ENCODE results near the gene TBC1D5. TPM values are rescaled to one million over a fixed set of nuclear protein-coding genes. Genes with fewer than 3 reads are reported as not detected.

Gene TBC1D5
- total RNA-seq, 2 donors from 2014 or later: 68.8 to 77.7 TPM

DNA sequence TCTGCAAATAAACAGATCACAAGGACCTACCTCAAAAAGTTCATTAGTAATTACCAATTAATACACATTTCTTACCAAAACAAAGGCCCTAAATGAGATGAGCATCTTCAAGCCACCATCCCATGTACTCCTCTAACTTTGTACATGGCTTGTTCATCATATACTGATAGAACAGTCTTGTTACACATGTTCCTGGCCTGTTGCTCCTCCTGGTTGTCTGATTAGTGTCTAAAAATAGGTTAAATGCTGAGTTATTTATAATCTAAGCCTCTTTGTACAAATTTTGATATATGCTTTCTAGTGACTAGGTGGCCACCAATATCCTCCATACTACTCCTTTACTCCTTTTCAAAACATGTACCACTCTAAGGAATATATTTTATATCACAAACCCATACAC lies 25.0 kb downstream of the TBC1D5 start:
- Mint-ChIP-seq H3K36me3 (ENCODE audit: low read depth) (peaks cover 36% of the 10 kb centered on the region), H3K4me1 (no peaks in the 10 kb centered on the region), H3K27me3 (ENCODE audit: insufficient read depth) (no peaks in the 10 kb centered on the region), H3K9me3 (peaks cover 31% of the 10 kb centered on the region), H3K4me3 (no peak overlapping the region), H3K27ac (no peak overlapping the region)
- TF ChIP-seq, protein P1, sequence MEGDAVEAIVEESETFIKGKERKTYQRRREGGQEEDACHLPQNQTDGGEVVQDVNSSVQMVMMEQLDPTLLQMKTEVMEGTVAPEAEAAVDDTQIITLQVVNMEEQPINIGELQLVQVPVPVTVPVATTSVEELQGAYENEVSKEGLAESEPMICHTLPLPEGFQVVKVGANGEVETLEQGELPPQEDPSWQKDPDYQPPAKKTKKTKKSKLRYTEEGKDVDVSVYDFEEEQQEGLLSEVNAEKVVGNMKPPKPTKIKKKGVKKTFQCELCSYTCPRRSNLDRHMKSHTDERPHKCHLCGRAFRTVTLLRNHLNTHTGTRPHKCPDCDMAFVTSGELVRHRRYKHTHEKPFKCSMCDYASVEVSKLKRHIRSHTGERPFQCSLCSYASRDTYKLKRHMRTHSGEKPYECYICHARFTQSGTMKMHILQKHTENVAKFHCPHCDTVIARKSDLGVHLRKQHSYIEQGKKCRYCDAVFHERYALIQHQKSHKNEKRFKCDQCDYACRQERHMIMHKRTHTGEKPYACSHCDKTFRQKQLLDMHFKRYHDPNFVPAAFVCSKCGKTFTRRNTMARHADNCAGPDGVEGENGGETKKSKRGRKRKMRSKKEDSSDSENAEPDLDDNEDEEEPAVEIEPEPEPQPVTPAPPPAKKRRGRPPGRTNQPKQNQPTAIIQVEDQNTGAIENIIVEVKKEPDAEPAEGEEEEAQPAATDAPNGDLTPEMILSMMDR (conservative IDR thresholded peaks at IDR 0.05): no peak
- no peak for DNase-seq
- no peaks in the 10 kb centered on the region for H3K4me1 ChIP-seq (ENCODE audit: control insufficient read depth, insufficient read depth, low read length)
- H3K36me3 ChIP-seq (ENCODE audit: control insufficient read depth, insufficient read depth, low read length): peaks cover 21% of the 10 kb centered on the region
- no peak overlapping the region for H3K27ac ChIP-seq (ENCODE audit: low read depth, low read length)
- H3K9me3 ChIP-seq (ENCODE audit: control insufficient read depth, low read length): peaks cover 29% of the 10 kb centered on the region
- no peak overlapping the region for H3K4me3 ChIP-seq (ENCODE audit: low read length)
- H3K27me3 ChIP-seq (ENCODE audit: control insufficient read depth, insufficient read depth, low read length, poor library complexity, severe bottlenecking): no peaks in the 10 kb centered on the region
- no peak overlapping the region for H3K9ac ChIP-seq (ENCODE audit: extremely low read depth, low read length, poor library complexity, severe bottlenecking)

DNA sequence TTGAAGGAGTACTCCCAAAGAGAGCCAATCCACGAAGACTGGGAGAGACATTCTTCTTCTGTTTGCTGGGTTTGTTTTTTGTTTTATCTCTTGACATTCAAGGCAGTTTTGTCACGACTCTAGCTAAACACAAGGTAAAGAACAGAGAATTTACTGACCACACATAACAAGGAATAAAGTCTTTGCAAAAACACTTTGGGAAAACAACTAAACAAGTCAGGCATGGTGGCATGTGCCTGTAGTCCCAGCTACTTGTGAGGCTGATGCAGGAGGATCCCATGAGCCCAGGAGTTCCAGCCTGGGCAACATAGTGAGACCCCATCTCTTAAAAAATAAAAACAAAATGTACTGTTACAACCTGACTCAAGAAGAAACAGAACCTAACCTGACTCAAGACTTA lies 28.0 kb downstream of the TBC1D5 start:
- H3K4me3 Mint-ChIP-seq: no peak overlapping the region
- peaks cover 41% of the 10 kb centered on the region for H3K36me3 Mint-ChIP-seq (ENCODE audit: low read depth)

DNA sequence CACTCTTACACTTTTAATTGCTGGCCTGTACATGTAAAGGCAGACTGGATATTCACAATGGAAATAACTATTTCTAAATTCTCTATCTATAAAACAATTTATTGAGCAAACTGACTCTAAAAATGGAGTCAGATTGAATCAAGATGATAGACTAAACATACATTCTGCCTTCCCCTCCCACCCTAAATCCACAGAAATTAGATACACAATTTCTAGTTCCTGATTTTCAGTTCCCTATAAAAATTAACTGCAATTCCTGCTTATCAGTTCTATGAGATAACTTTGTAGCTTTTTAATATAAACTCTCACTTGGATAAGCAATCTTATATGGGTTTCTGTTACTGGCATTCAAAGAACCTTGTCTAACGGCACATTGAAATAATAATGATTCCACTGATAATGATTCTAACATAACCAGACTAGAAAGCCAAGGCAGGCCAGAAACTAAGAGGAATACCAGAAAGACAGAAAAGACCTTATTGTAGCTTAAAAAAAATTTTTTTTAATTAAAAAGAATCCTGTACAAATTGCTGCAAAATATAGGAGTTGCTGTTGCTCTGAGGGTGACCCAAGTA lies 33.1 kb downstream of the TBC1D5 start:
- peaks cover 16% of the 10 kb centered on the region for H3K9me3 ChIP-seq (ENCODE audit: control insufficient read depth, low read length)
- H3K4me1 ChIP-seq (ENCODE audit: control insufficient read depth, insufficient read depth, low read length): no peaks in the 10 kb centered on the region
- no peak overlapping the region for H3K9ac ChIP-seq (ENCODE audit: extremely low read depth, low read length, poor library complexity, severe bottlenecking)
- WGBS, 2 experiments (ENCODE audit: insufficient coverage in 1 of 2, insufficient read length in 1 of 2): 94% methylated on average over 1 of the region's 1 CpG; no CpG with 5 or more reads in 1 of the 2 experiments
- Mint-ChIP-seq H3K4me1 (no peaks in the 10 kb centered on the region), H3K9me3 (peaks cover 20% of the 10 kb centered on the region), H3K27me3 (ENCODE audit: insufficient read depth) (no peaks in the 10 kb centered on the region), H3K27ac (no peak overlapping the region), H3K36me3 (ENCODE audit: low read depth) (peaks cover 28% of the 10 kb centered on the region), H3K4me3 (no peak overlapping the region)
- H3K27ac ChIP-seq (ENCODE audit: low read depth, low read length): no peak overlapping the region
- TF ChIP-seq, protein P1 (conservative IDR thresholded peaks at IDR 0.05): no peak
- DNase-seq: no peak
- peaks cover 9% of the 10 kb centered on the region for H3K36me3 ChIP-seq (ENCODE audit: control insufficient read depth, insufficient read depth, low read length)
- no peaks in the 10 kb centered on the region for H3K27me3 ChIP-seq (ENCODE audit: control insufficient read depth, insufficient read depth, low read length, poor library complexity, severe bottlenecking)
- H3K4me3 ChIP-seq (ENCODE audit: low read length): no peak overlapping the region

More for the DNA sequence above, 28.0 kb downstream of the TBC1D5 start:
- no peaks in the 10 kb centered on the region for H3K4me1 ChIP-seq (ENCODE audit: control insufficient read depth, insufficient read depth, low read length)
- H3K4me3 ChIP-seq (ENCODE audit: low read length): peak overlapping the region; percentile 58
- Mint-ChIP-seq H3K27me3 (ENCODE audit: insufficient read depth) (no peaks in the 10 kb centered on the region), H3K9me3 (peaks cover 31% of the 10 kb centered on the region), H3K27ac (no peak overlapping the region), H3K4me1 (no peaks in the 10 kb centered on the region)
- TF ChIP-seq, protein P1 (conservative IDR thresholded peaks at IDR 0.05): no peak
- no peak overlapping the region for H3K9ac ChIP-seq (ENCODE audit: extremely low read depth, low read length, poor library complexity, severe bottlenecking)
- DNase-seq: no peak
- WGBS, 2 experiments (ENCODE audit: insufficient coverage in 1 of 2, insufficient read length in 1 of 2): 88 to 93% methylated on average over 1 to 2 of the region's 2 CpGs
- H3K27me3 ChIP-seq (ENCODE audit: control insufficient read depth, insufficient read depth, low read length, poor library complexity, severe bottlenecking): no peaks in the 10 kb centered on the region
- H3K9me3 ChIP-seq (ENCODE audit: control insufficient read depth, low read length): peaks cover 29% of the 10 kb centered on the region
- peaks cover 21% of the 10 kb centered on the region for H3K36me3 ChIP-seq (ENCODE audit: control insufficient read depth, insufficient read depth, low read length)
- H3K27ac ChIP-seq (ENCODE audit: low read depth, low read length): no peak overlapping the region
